KMS-11 (cell line): Measurements from ENCODE around the gene EHF.

Experiments
- H2AFZ ChIP-seq: fragments of 200-600 bp; sonication (generic); 2 replicates; pipeline ENCODE4 v1.6.1; 2016; ENCODE audit warnings: antibody characterized with exemption, mixed run types, low read depth
- H3K27ac ChIP-seq: fragments of 200-600 bp; sonication (generic); 2 replicates; pipeline ENCODE4 v1.6.1; 2016; ENCODE audit warnings: mild to moderate bottlenecking, mixed run types
- H3K27me3 ChIP-seq: fragments of 200-600 bp; sonication (generic); 2 replicates; pipeline ENCODE4 v1.6.1; 2017; ENCODE audit warnings: mild to moderate bottlenecking, low read depth, mixed run types, moderate library complexity; ENCODE audit not compliant: insufficient read depth
- H3K36me3 ChIP-seq: fragments of 200-600 bp; sonication (generic); 2 replicates; pipeline ENCODE4 v1.6.1; 2017; ENCODE audit warnings: mild to moderate bottlenecking, mixed run types; ENCODE audit not compliant: insufficient read depth
- H3K4me1 ChIP-seq: fragments of 200-600 bp; sonication (generic); 2 replicates; pipeline ENCODE4 v1.6.1; 2016; ENCODE audit warnings: mild to moderate bottlenecking, low read depth, mixed run types; ENCODE audit not compliant: poor library complexity, severe bottlenecking
- H3K4me2 ChIP-seq: fragments of 200-600 bp; sonication (generic); 2 replicates; pipeline ENCODE4 v1.7.0; 2016; ENCODE audit warnings: mild to moderate bottlenecking, mixed run types
- H3K4me3 ChIP-seq: fragments of 200-600 bp; sonication (generic); IDR thresholded peaks from 2 replicates; pipeline ENCODE4 v1.6.1; 2017; ENCODE audit warnings: low read depth, low read length, mixed read lengths; ENCODE audit not compliant: insufficient read depth
- H3K79me2 ChIP-seq: fragments of 200-600 bp; sonication (generic); 2 replicates; pipeline ENCODE4 v1.6.1; 2016; ENCODE audit warnings: low read depth, mixed run types; ENCODE audit not compliant: insufficient read depth
- H3K9ac ChIP-seq: fragments of 200-600 bp; sonication (generic); 2 replicates; pipeline ENCODE4 v1.6.1; 2016; ENCODE audit warnings: mild to moderate bottlenecking, mixed run types
- H4K20me1 ChIP-seq: fragments of 200-600 bp; sonication (generic); 2 replicates; pipeline ENCODE4 v1.6.1; 2016; ENCODE audit warnings: mild to moderate bottlenecking, mixed run types; ENCODE audit not compliant: insufficient read depth
- TF ChIP-seq, protein P1 (sequence below): fragments of 200-600 bp; sonication (generic); conservative IDR thresholded peaks from 2 replicates; pipeline ENCODE4 v1.6.1; 2017; ENCODE audit warnings: low read depth, mild to moderate bottlenecking, antibody characterized with exemption, low read length, moderate library complexity, mixed read lengths

Gene EHF

DNA sequence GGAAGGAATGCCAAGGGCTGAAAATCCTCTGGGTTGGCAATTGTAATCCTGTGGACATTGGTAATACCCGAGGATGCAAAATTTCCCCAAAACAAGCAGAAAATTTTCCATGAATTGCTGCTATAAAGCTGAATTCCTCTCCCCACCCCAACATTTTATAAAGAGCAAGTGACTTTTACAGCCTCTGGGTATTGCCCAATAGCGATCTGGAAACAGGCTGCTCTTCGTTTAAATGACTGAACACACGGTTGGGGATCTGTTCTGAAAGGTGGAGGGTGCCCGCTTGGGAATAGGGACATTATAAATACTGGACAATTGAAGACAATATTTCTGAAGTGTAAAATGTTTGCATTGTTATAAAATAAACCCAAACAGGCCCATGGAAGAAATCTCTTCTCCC is 20.6 kb downstream of the EHF start:
- no peaks in the 10 kb centered on the region for H3K36me3 ChIP-seq
- no peak overlapping the region for H3K4me2 ChIP-seq
- H3K4me3 ChIP-seq: no peak overlapping the region

DNA sequence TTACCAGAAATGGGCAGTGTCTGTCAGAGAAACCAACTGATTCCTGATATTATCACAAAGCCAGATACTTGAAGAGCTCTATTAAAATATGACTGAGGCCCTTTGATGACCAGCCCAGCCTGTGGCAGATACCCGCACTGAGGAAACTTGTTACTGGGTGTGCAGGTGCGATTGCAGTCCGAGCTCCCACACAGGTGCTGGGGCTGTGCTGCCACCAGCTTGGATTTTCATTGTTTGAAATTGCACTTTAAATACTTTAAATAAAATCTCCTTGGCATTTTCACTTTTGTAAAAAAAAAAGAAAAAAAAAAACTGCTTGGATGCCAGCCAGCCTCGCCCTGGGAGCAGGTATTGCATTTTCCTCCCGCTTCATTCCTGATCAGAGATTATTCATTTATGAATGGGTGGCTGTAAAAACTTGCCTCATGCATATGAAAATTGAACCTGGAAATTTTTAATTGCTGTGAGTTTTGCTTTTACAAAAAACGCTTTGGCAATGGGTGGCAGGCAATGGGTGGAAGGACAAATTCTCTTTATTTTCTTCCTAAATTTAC is 21.2 kb downstream of the EHF start:
- H4K20me1 ChIP-seq: no peaks in the 10 kb centered on the region
- no peaks in the 10 kb centered on the region for H3K36me3 ChIP-seq
- peaks cover 3% of the 10 kb centered on the region for H3K4me1 ChIP-seq
- no peak overlapping the region for H2AFZ ChIP-seq
- H3K4me2 ChIP-seq: no peak overlapping the region
- no peaks in the 10 kb centered on the region for H3K79me2 ChIP-seq
- no peak overlapping the region for H3K9ac ChIP-seq
- H3K27ac ChIP-seq: no peak overlapping the region
- H3K27me3 ChIP-seq: no peaks in the 10 kb centered on the region
- TF ChIP-seq, protein P1, sequence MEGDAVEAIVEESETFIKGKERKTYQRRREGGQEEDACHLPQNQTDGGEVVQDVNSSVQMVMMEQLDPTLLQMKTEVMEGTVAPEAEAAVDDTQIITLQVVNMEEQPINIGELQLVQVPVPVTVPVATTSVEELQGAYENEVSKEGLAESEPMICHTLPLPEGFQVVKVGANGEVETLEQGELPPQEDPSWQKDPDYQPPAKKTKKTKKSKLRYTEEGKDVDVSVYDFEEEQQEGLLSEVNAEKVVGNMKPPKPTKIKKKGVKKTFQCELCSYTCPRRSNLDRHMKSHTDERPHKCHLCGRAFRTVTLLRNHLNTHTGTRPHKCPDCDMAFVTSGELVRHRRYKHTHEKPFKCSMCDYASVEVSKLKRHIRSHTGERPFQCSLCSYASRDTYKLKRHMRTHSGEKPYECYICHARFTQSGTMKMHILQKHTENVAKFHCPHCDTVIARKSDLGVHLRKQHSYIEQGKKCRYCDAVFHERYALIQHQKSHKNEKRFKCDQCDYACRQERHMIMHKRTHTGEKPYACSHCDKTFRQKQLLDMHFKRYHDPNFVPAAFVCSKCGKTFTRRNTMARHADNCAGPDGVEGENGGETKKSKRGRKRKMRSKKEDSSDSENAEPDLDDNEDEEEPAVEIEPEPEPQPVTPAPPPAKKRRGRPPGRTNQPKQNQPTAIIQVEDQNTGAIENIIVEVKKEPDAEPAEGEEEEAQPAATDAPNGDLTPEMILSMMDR: no peak
- no peak overlapping the region for H3K4me3 ChIP-seq

More for the DNA sequence above, 20.6 kb downstream of the EHF start:
- Histone ChIP-seq H3K9ac (no peak overlapping the region), H3K79me2 (no peaks in the 10 kb centered on the region), H3K4me1 (no peaks in the 10 kb centered on the region), H3K27me3 (no peaks in the 10 kb centered on the region), H3K27ac (no peak overlapping the region), H2AFZ (no peak overlapping the region), H4K20me1 (no peaks in the 10 kb centered on the region)
- TF ChIP-seq, protein P1: no peak

DNA sequence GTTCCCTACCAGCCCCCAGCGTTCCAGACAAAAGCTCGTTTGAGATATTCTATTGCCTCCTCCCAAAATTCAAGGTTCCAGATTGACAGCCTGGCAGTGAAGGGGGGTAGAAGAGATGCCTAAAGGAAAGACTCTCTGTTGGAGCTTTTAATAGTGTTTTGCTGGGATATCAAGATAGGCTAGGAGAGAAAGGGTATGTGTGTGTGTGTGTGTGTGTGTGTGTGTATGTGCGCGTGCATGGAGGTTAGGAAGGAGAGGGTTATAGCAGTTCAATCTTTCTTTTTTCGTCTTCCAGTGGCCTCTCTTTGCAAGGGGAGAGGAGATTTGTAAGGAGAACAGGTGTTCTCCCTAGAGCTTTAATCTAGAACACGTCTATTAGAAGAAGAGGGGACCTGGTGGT is 22.0 kb downstream of the EHF start:
- Histone ChIP-seq H2AFZ (no peak overlapping the region), H3K4me2 (no peak overlapping the region), H3K79me2 (no peaks in the 10 kb centered on the region), H3K9ac (no peak overlapping the region), H3K4me3 (no peak overlapping the region), H3K27ac (no peak overlapping the region), H3K27me3 (no peaks in the 10 kb centered on the region), H3K4me1 (peaks cover 11% of the 10 kb centered on the region), H3K36me3 (no peaks in the 10 kb centered on the region), H4K20me1 (no peaks in the 10 kb centered on the region)
- TF ChIP-seq, protein P1: no peak

DNA sequence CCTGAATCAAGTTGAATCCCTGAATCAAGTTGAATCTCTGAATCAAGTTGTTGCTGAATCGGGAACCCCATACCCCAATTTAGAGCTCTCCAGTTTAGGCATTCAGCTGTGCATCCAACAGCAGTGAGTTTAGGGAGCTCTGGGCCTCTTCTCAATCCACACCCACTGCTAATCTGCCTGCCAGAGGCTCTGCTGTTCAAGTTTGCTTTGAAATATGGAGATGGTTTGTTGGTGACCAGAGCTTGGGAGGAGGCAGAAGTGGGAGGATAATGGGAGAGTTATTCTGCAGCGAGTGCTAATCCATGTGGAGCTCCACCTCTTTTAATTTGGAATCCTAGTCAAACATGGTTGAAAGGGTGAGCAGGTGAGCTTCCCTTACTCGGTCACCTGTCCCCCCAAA is 22.4 kb downstream of the EHF start:
- no peaks in the 10 kb centered on the region for H3K79me2 ChIP-seq
- no peak overlapping the region for H3K4me2 ChIP-seq
- no peak overlapping the region for H3K27ac ChIP-seq
- peaks cover 13% of the 10 kb centered on the region for H3K4me1 ChIP-seq
- H3K36me3 ChIP-seq: no peaks in the 10 kb centered on the region
- H3K27me3 ChIP-seq: no peaks in the 10 kb centered on the region
- H4K20me1 ChIP-seq: no peaks in the 10 kb centered on the region
- no peak overlapping the region for H3K4me3 ChIP-seq
- H3K9ac ChIP-seq: no peak overlapping the region
- no peak overlapping the region for H2AFZ ChIP-seq
- TF ChIP-seq, protein P1: no peak
